ENCODE measurements around the gene SPATA32. TPM values are rescaled to one million over a fixed set of nuclear protein-coding genes. Genes with fewer than 3 reads are reported as not detected.

SPATA32 gene
- total RNA-seq, 1 donor from 2014 or later: 0.24 TPM

DNA sequence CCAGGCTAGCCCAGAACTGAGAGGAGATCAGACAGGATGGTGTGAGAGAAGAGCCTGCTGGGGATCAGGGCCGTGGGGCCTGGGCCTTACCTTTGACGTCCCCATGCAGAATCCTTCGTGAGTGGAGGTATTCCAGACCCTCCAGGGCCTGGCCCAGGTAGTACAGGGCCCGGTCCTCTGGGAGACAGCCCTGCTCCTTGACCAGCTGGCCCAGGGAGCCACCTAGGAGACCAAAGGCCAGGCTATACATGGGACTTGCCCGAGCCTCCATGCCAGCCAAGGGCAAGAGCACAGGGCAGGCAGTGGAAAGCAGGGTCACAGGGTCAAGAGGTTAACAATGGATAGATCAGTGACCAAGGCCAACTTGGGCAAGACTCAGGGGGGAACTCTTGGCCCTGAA is 12.1 kb upstream of the SPATA32 start:
- Mint-ChIP-seq H3K36me3 (ENCODE audit: insufficient read depth) (peaks cover 2% of the 10 kb centered on the region), H3K4me1 (ENCODE audit: low read depth) (peaks cover 4% of the 10 kb centered on the region), H3K9me3 (ENCODE audit: low read depth) (no peaks in the 10 kb centered on the region), H3K27me3 (no peaks in the 10 kb centered on the region), H3K4me3 (ENCODE audit: low read depth) (no peak overlapping the region), H3K27ac (no peak overlapping the region)
- no peak for DNase-seq (ENCODE audit: low spot score, unreplicated experiment)
- TF ChIP-seq CTCF (IDR thresholded peaks at IDR 0.05; ENCODE audit: unreplicated experiment): no peak

DNA sequence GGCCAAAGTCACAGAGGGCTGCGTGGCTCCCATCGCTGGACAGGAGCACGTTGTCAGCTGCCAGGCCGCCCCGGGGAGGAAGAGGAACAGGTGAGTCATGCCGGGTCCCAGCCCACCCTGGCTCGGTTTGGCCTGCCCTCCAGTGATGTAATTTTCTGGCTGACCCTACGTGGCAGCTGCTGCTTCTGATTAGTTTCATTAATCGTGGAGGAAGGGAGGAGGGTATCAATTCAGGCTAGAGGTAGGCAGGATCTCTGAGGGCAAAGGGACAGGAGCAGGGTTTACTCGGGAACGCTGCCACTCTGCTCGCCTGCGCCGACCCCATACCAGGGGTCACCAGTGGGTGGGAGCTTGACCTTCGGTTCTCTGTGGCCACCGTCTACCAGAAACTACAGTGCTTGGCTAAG is 11.7 kb upstream of the SPATA32 start:
- no peak for TF ChIP-seq CTCF (IDR thresholded peaks at IDR 0.05; ENCODE audit: unreplicated experiment)
- H3K4me1 Mint-ChIP-seq (ENCODE audit: low read depth): peaks cover 4% of the 10 kb centered on the region
- no peak overlapping the region for H3K27ac Mint-ChIP-seq
- no peak overlapping the region for H3K4me3 Mint-ChIP-seq (ENCODE audit: low read depth)
- H3K9me3 Mint-ChIP-seq (ENCODE audit: low read depth): no peaks in the 10 kb centered on the region
- peaks cover 2% of the 10 kb centered on the region for H3K36me3 Mint-ChIP-seq (ENCODE audit: insufficient read depth)
- DNase-seq (ENCODE audit: low spot score, unreplicated experiment): no peak
- no peaks in the 10 kb centered on the region for H3K27me3 Mint-ChIP-seq

DNA sequence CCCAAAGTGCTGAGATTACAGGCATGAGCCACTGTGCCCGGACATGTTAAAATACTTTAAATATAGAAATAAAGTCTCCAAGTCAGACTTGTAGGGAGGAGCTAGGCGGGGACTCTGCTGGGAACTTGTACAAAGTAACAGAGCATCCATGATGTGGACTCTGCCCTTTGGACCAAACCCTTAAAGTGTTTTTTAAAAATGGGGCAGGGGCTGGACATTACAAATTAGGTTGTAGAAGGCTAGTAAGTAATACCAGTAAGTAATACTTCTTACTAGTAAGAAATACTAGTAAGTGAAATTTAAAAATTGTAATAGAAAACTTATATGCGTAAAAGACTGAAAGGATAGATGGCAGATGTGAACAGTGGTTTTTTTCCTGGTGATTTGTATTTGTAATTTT is 9.7 kb upstream of the SPATA32 start:
- no peak for DNase-seq (ENCODE audit: low spot score, unreplicated experiment)
- Mint-ChIP-seq H3K27ac (no peak overlapping the region), H3K36me3 (ENCODE audit: insufficient read depth) (peaks cover 9% of the 10 kb centered on the region), H3K9me3 (ENCODE audit: low read depth) (no peaks in the 10 kb centered on the region), H3K4me3 (ENCODE audit: low read depth) (no peak overlapping the region), H3K27me3 (no peaks in the 10 kb centered on the region), H3K4me1 (ENCODE audit: low read depth) (no peaks in the 10 kb centered on the region)
- no peak for TF ChIP-seq CTCF (IDR thresholded peaks at IDR 0.05; ENCODE audit: unreplicated experiment)

DNA sequence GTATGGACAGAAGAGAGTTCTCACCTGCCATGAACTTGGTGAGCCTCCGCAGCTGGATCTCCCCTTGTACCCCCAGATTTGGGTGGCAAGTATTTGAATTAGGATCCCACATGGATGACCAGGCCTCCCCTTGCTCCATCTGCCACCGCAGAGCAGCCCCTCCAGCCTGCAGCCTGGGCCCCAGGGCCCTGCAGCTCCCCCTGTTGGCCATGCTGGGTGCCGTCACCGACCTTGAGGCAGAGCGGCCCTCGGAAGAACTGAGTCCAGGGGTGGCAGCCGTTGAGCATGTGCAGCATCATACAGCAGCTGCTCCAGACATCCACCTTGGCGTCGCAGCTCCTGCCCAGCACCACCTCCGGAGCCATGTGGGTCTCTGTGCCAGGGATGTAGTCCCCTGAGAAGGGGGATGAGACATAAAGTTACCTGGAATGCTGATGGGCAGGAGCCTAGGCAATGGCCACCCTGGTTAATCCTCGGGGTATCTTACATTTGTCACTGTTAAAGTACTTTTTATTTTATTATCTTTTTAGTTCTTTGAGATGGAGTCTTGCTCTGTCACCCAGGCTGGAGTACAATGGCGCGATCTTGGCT is 9.0 kb upstream of the SPATA32 start:
- Mint-ChIP-seq H3K27me3 (no peaks in the 10 kb centered on the region), H3K4me1 (ENCODE audit: low read depth) (no peaks in the 10 kb centered on the region), H3K9me3 (ENCODE audit: low read depth) (no peaks in the 10 kb centered on the region), H3K36me3 (ENCODE audit: insufficient read depth) (peaks cover 9% of the 10 kb centered on the region), H3K4me3 (ENCODE audit: low read depth) (no peak overlapping the region), H3K27ac (no peak overlapping the region)
- no peak for DNase-seq (ENCODE audit: low spot score, unreplicated experiment)
- TF ChIP-seq CTCF (IDR thresholded peaks at IDR 0.05; ENCODE audit: unreplicated experiment): peak; percentile 59

GRCh38 chr17:45269912-45270311 is 8.0 kb upstream of the SPATA32 start:
- Mint-ChIP-seq H3K27ac (no peak overlapping the region), H3K36me3 (ENCODE audit: insufficient read depth) (peaks cover 11% of the 10 kb centered on the region), H3K4me3 (ENCODE audit: low read depth) (no peak overlapping the region), H3K9me3 (ENCODE audit: low read depth) (no peaks in the 10 kb centered on the region), H3K4me1 (ENCODE audit: low read depth) (no peaks in the 10 kb centered on the region), H3K27me3 (no peaks in the 10 kb centered on the region)
- DNase-seq (ENCODE audit: low spot score, unreplicated experiment): no peak
- no peak for TF ChIP-seq CTCF (IDR thresholded peaks at IDR 0.05; ENCODE audit: unreplicated experiment)

All from progenitor cell of endocrine pancreas (in vitro differentiated cells).